CD4-positive, CD25-positive, alpha-beta regulatory T cell (primary cell): ENCODE measurements around the gene IGFBP7. TPM values are rescaled to one million over a fixed set of nuclear protein-coding genes. Genes with fewer than 3 reads are reported as not detected.
"Not testable (repeated sequence)": the region's sequence is repeated elsewhere in the genome, so short reads cannot be mapped to it uniquely, and the experiment has no call there.

Experiments
- ATAC-seq, 2 donors: fragments of 150-1000 bp; cut with Tn5 transposase; one replicate each; pipeline ENCODE4 v1.10.0; 2021; ENCODE audit warnings: low read depth in 2 of 2, moderate number of reproducible peaks in 2 of 2, moderate library complexity in 1 of 2
- DNase-seq, 3 donors: peaks; one replicate each; pipeline versions ENCODE4 v3.0.0 to v3.0.0-alpha.2; 2012 to 2022; ENCODE audit warnings: mixed read lengths in 1 of 3
- H3K27ac ChIP-seq: one replicate; pipeline ENCODE4 v1.7.0; 2013; ENCODE audit warnings: mild to moderate bottlenecking, low read length; ENCODE audit not compliant: insufficient read depth, poor library complexity, severe bottlenecking
- H3K27me3 ChIP-seq: one replicate; pipeline ENCODE4 v1.7.0; 2013; ENCODE audit warnings: low read length; ENCODE audit not compliant: control insufficient read depth, insufficient read depth
- H3K36me3 ChIP-seq: one replicate; pipeline ENCODE4 v1.7.0; 2013; ENCODE audit warnings: mild to moderate bottlenecking, low read length, moderate library complexity; ENCODE audit not compliant: control insufficient read depth, insufficient read depth
- H3K4me1 ChIP-seq: 2 replicates; pipeline ENCODE4 v1.7.0; 2013; ENCODE audit warnings: mild to moderate bottlenecking, low read length; ENCODE audit not compliant: insufficient read depth, control insufficient read depth, poor library complexity, severe bottlenecking
- H3K4me3 ChIP-seq: one replicate; pipeline ENCODE4 v1.7.0; 2013; ENCODE audit warnings: low read depth, mild to moderate bottlenecking, low read length, moderate library complexity
- H3K9me3 ChIP-seq, 2 experiments: 1 replicate in 1 of 2; 2 replicates in 1 of 2; pipeline ENCODE4 v1.7.0; 2013; ENCODE audit warnings: low read length in 2 of 2, mild to moderate bottlenecking in 1 of 2, moderate library complexity in 1 of 2; ENCODE audit not compliant: control insufficient read depth in 2 of 2
- H3K27ac Mint-ChIP-seq, 3 donors: one replicate each; pipeline ENCODE4 v1.8.0; 2020 to 2022; ENCODE audit warnings: mild to moderate bottlenecking in 3 of 3, mixed read lengths in 3 of 3, moderate library complexity in 2 of 3
- H3K27me3 Mint-ChIP-seq: one replicate; pipeline ENCODE4 v1.8.0; 2022; ENCODE audit warnings: mild to moderate bottlenecking, mixed read lengths
- H3K36me3 Mint-ChIP-seq: one replicate; pipeline ENCODE4 v1.8.0; 2020; ENCODE audit warnings: mixed read lengths
- H3K4me1 Mint-ChIP-seq, 4 donors: one replicate each; pipeline ENCODE4 v1.8.0; 2020 to 2022; ENCODE audit warnings: mixed read lengths in 4 of 4, mild to moderate bottlenecking in 1 of 4
- H3K4me3 Mint-ChIP-seq, 4 donors: one replicate each; pipeline ENCODE4 v1.8.0; 2020 to 2022; ENCODE audit warnings: mild to moderate bottlenecking in 4 of 4, mixed read lengths in 4 of 4, moderate library complexity in 3 of 4
- H3K9me3 Mint-ChIP-seq, 7 donors: one replicate each; pipeline ENCODE4 v1.8.0; 2020 to 2022; ENCODE audit warnings: mixed read lengths in 7 of 7, mild to moderate bottlenecking in 3 of 7, moderate library complexity in 2 of 7
- polyA plus RNA-seq, 4 donors: library from polyadenylated mRNA; unstranded; fragments of 300-500 nt; fragmentation: Illumina TruSeq; gene quantifications; one replicate each; pipeline ENCODE4 v1.2.3, GENCODE V29; 2021
- total RNA-seq: library from RNA; stranded (reverse); gene quantifications from one replicate; pipeline ENCODE4 v1.2.3, GENCODE V29; 2022

Gene IGFBP7
- total and polyA plus RNA-seq, 5 donors from 2014 or later = 0.15 to 0.91 (median 0.67) TPM; not detected in 2

DNA sequence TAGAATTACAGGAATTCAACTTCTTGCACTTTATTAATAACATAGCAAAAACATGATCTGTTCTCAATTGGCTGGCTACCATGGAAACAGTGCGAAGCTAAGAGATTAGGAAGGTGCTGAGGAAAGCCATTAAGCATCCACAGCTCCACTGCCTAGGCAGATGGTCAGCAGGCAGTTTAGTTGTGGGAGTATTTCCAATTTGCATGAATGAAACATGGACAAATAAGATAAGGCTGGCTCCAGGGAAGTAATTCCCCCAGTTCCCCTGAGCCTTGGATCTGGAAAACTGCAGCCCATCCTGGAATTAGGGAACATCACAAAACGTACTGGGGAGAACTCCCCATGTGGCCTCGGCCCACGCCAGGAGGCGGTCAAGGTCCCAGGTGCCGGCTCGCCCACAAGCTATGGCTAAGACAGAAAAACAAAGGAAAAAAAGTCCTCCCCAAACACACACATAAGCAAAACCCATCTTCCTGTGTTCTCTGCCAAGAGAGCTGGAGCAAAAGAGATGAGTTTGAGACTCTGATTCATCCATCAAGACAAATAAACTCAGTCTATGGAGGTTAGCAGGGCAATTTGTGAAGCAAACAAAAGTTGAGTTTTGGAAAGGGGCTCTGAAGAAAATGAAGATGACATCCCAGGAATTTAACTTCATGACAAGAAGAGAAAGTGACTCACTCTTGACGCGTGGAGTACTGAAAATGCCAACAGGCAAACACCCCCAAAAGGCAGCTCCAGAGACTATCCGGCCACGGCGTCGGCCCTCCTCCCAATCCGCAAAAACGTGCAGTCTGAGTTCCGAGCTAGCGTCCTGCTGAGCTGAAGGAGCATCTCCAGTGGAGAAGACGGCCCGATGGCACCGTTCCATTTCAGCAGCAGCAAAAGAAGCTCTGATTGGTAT, 45.1 kb downstream of the IGFBP7 start:
- DNase-seq = no peak
- H3K27ac Mint-ChIP-seq = no peak overlapping the region
- H3K9me3 Mint-ChIP-seq = peaks cover 0 to 3% (median 0%) of the 10 kb centered on the region in 7 donors
- peaks cover 4% of the 10 kb centered on the region for H3K27me3 ChIP-seq
- no peaks in the 10 kb centered on the region for H3K4me1 ChIP-seq
- peaks cover 11% of the 10 kb centered on the region for H3K27me3 Mint-ChIP-seq
- H3K36me3 ChIP-seq = no peaks in the 10 kb centered on the region
- H3K27ac ChIP-seq = no peak overlapping the region
- ATAC-seq = no peak
- H3K4me3 Mint-ChIP-seq = no peak overlapping the region
- H3K4me1 Mint-ChIP-seq = peaks cover 0 to 1% (median 0%) of the 10 kb centered on the region in 4 donors
- H3K36me3 Mint-ChIP-seq = no peaks in the 10 kb centered on the region
- no peak overlapping the region for H3K4me3 ChIP-seq
- no peaks in the 10 kb centered on the region for H3K9me3 ChIP-seq

DNA sequence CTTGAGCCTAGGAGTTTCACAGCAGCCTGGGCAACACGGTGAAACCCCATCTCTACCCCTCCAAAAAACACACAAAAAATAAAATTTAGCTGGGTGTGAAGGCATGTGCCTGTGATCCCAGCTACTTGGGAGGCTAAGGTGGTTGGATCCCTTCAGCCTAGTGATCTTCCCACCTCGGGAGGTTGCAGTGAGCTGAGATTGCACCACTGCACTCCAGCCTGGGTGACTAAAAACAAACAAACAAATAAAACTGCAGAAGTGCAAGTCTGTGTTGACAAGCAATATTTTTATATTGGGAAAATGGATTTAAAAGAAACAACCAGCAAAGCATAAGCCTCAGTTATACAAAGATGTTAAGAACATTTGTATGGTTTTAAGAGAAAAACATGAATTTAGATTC, 46.1 kb downstream of the IGFBP7 start:
- H3K27me3 ChIP-seq = peaks cover 4% of the 10 kb centered on the region
- no peak overlapping the region for H3K27ac ChIP-seq
- H3K27ac Mint-ChIP-seq = no peak overlapping the region
- DNase-seq (no peak), ATAC-seq (no peak)
- no peaks in the 10 kb centered on the region for H3K36me3 Mint-ChIP-seq
- H3K36me3 ChIP-seq = no peaks in the 10 kb centered on the region
- H3K27me3 Mint-ChIP-seq = peaks cover 11% of the 10 kb centered on the region
- no peaks in the 10 kb centered on the region for H3K4me1 Mint-ChIP-seq
- no peaks in the 10 kb centered on the region for H3K9me3 ChIP-seq
- no peaks in the 10 kb centered on the region for H3K4me1 ChIP-seq
- no peak overlapping the region for H3K4me3 Mint-ChIP-seq
- H3K9me3 Mint-ChIP-seq = peaks cover 0 to 2% (median 0%) of the 10 kb centered on the region in 7 donors
- no peak overlapping the region for H3K4me3 ChIP-seq

DNA sequence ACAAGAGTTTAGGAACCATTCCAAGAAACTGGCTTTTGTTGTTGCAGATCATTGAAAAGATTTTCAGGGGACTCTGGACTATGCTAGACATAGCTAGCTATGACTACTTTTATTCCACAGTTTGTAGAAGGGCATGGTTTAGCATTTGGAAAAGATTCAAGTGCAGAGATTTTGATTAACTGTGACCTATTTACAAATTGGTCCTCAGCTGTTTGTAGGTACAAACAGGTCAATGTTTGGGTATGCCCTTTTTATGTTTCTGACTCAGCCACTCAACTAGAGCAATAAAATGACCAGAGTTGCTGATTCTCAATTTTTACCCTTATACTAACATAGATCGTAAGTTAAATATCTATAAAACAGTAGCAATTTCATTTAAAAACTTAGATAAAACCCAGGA, 46.7 kb downstream of the IGFBP7 start:
- no peaks in the 10 kb centered on the region for H3K36me3 Mint-ChIP-seq
- H3K9me3 ChIP-seq = no peaks in the 10 kb centered on the region
- DNase-seq = no peak
- no peak overlapping the region for H3K27ac ChIP-seq
- H3K27ac Mint-ChIP-seq = no peak overlapping the region
- H3K4me3 Mint-ChIP-seq = no peak overlapping the region
- no peaks in the 10 kb centered on the region for H3K4me1 Mint-ChIP-seq
- H3K9me3 Mint-ChIP-seq = peaks cover 0 to 2% (median 0%) of the 10 kb centered on the region in 7 donors
- H3K36me3 ChIP-seq = no peaks in the 10 kb centered on the region
- peaks cover 4% of the 10 kb centered on the region for H3K27me3 ChIP-seq
- H3K4me3 ChIP-seq = no peak overlapping the region
- no peaks in the 10 kb centered on the region for H3K4me1 ChIP-seq
- no peak for ATAC-seq
- peaks cover 11% of the 10 kb centered on the region for H3K27me3 Mint-ChIP-seq

DNA sequence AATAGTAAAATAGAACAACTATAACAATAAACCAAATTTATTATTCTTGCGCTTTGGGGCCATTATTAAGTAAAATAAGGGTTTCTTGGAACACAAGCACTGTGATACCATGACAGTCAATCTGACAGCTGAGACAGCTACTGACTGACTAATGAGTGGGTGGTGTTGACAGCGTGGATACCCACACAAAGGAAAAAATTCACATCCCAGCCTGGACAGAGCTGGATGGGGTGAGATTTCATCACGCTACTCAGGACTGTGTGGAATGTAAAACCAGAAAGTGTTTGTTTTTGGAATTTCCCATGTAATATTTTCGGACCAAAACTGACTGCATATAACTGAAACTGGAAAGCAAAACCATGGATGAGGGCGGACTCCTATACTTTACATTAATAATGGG, 48.8 kb downstream of the IGFBP7 start:
- Mint-ChIP-seq H3K4me1 (no peaks in the 10 kb centered on the region), H3K27me3 (peaks cover 15% of the 10 kb centered on the region), H3K9me3 (peaks cover 0 to 2% (median 0%) of the 10 kb centered on the region in 7 donors), H3K27ac (no peak overlapping the region), H3K4me3 (no peak overlapping the region), H3K36me3 (no peaks in the 10 kb centered on the region)
- H3K4me3 ChIP-seq = no peak overlapping the region
- peaks cover 9% of the 10 kb centered on the region for H3K27me3 ChIP-seq
- H3K9me3 ChIP-seq = no peaks in the 10 kb centered on the region
- H3K27ac ChIP-seq = no peak overlapping the region
- no peak for DNase-seq
- ATAC-seq = no peak
- H3K36me3 ChIP-seq = no peaks in the 10 kb centered on the region
- H3K4me1 ChIP-seq = no peaks in the 10 kb centered on the region

DNA sequence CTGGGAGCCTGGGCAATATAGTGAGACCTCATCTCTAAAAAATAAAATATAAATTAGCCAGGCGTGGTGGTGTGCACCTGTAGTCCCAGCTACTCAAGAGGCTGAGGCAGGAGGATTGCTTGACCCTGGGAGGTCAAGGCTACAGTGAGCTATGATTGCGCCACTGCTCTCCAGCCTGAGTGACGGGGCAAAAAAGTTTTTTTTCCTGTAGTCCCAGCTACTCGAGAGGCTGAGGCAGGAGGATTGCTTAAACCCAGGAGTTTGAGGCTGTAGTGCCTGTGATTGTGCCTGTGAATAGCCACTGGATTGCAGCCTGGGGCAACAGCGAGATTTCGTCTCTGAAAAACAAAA, 49.5 kb downstream of the IGFBP7 start:
- peaks cover 11% of the 10 kb centered on the region for H3K27me3 ChIP-seq
- H3K36me3 ChIP-seq, H3K4me1 Mint-ChIP-seq, H3K9me3 ChIP-seq, H3K4me3 ChIP-seq, H3K9me3 Mint-ChIP-seq, DNase-seq, ATAC-seq, H3K27ac ChIP-seq, H3K4me3 Mint-ChIP-seq, H3K27ac Mint-ChIP-seq, H3K36me3 Mint-ChIP-seq, H3K4me1 ChIP-seq: not testable (repeated sequence)
- H3K27me3 Mint-ChIP-seq = peaks cover 20% of the 10 kb centered on the region

DNA sequence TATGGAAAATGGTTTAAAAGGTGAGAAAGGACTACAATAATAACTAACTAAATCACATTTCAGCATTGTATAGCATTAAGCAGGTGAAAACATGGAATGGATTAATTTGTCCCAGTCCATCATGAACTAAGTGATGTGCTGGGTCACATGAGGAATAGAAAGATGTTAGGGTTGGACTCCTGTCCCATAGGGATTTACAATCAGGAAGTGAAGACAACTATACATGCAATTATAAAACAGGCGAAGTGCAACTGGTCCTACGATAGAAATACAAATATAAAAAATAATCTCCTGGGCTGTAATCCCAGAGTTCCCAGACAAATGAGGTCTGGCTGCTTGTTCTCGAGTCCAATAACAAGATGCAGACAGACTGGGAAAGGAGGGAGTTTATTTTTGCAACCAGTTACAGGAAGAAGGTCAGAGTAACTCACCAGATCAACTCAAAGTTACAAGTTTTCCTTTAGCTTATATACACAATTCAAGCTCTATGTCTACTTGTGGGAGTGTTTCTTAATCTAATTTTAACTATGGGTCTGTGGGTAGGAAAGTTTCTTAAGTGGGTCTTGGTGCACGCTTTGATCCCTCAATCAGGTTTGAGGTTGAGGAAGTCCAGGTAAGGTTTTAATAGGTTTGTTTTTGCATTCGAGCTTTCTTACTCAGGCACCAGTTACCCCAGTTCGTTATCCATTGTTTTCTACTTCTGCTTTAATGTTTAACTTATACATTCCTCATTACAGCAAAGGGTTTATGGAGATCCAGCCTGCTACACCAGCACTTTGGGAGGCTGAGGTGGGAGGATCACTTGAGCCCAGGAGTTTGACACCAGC, 50.1 kb downstream of the IGFBP7 start:
- peaks cover 11% of the 10 kb centered on the region for H3K27me3 ChIP-seq
- no peaks in the 10 kb centered on the region for H3K9me3 ChIP-seq
- Mint-ChIP-seq H3K27ac (no peak overlapping the region), H3K4me1 (no peaks in the 10 kb centered on the region), H3K4me3 (no peak overlapping the region), H3K36me3 (no peaks in the 10 kb centered on the region), H3K27me3 (peaks cover 21% of the 10 kb centered on the region), H3K9me3 (peaks cover 0 to 2% (median 0%) of the 10 kb centered on the region in 7 donors)
- no peaks in the 10 kb centered on the region for H3K4me1 ChIP-seq
- ATAC-seq = no peak
- no peak overlapping the region for H3K27ac ChIP-seq
- no peak overlapping the region for H3K4me3 ChIP-seq
- H3K36me3 ChIP-seq = no peaks in the 10 kb centered on the region
- no peak for DNase-seq

DNA sequence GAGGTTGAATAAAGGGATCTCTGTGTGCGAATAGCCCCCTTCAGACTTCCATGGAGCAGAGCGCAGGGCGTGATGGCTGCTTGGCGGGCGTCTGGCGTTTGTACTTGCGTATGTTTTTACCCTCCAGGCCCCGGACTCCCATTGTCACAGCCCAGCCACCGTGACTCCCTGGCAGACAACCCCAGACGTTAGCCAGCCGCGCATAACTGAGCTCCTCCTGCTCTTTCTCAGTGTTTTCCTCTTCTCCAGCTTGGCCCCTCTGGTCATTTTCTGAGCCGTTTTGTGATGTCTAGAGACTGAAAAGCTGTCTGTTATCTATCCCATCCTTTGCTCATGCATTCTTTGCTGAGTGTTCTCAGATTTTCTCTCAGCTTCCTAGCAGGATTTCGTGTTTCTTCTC, 54.3 kb downstream of the IGFBP7 start:
- no peak overlapping the region for H3K4me3 Mint-ChIP-seq
- ATAC-seq = no peak
- H3K27me3 Mint-ChIP-seq = peaks cover 14% of the 10 kb centered on the region
- DNase-seq = no peak
- Histone ChIP-seq H3K36me3 (no peaks in the 10 kb centered on the region), H3K4me1 (no peaks in the 10 kb centered on the region), H3K9me3 (no peaks in the 10 kb centered on the region), H3K4me3 (no peak overlapping the region), H3K27me3 (peaks cover 7% of the 10 kb centered on the region), H3K27ac (no peak overlapping the region)
- no peaks in the 10 kb centered on the region for H3K4me1 Mint-ChIP-seq
- no peak overlapping the region for H3K27ac Mint-ChIP-seq
- H3K9me3 Mint-ChIP-seq = peaks cover 0 to 1% (median 0%) of the 10 kb centered on the region in 7 donors
- no peaks in the 10 kb centered on the region for H3K36me3 Mint-ChIP-seq
